HepG2 (cell line): ENCODE data around the gene BMP8A.

Source experiments
- CEBPB ChIP-seq: IDR thresholded peaks from 2 replicates; pipeline ENCODE4 v1.6.1; 2011; ENCODE audit warnings: low read depth, low read length, improper control_type of control experiment, borderline replicate concordance
- IRF2 ChIP-seq: IDR thresholded peaks from 2 replicates; pipeline ENCODE4 v1.6.1; 2018; ENCODE audit warnings: missing genetic modification reagents, missing compliant biosample characterization
- SRF ChIP-seq: IDR thresholded peaks from 2 replicates; pipeline ENCODE4 v1.6.1; 2011; ENCODE audit warnings: mild to moderate bottlenecking, low read depth, low read length, moderate library complexity
- TBX3 ChIP-seq: fragments of 450-650 bp; IDR thresholded peaks from 2 replicates; pipeline ENCODE4 v1.6.1; 2017; ENCODE audit warnings: antibody characterized with exemption, mild to moderate bottlenecking, inconsistent platforms, borderline replicate concordance
- ZNF256 ChIP-seq: sonication (generic); formaldehyde crosslinking; conservative IDR thresholded peaks from 2 replicates; pipeline ENCODE4 v1.4.0; 2020; ENCODE audit warnings: missing genetic modification reagents
- ZNF274 ChIP-seq: sonication (generic); formaldehyde crosslinking; IDR thresholded peaks from 2 replicates; pipeline ENCODE4 v1.5.1; 2020; ENCODE audit warnings: mild to moderate bottlenecking, missing genetic modification reagents
- ZNF777 ChIP-seq: sonication (generic); formaldehyde crosslinking; IDR thresholded peaks from 2 replicates; pipeline ENCODE4 v1.4.0; 2020; ENCODE audit warnings: missing genetic modification reagents
- ZSCAN25 ChIP-seq: sonication (generic); formaldehyde crosslinking; IDR thresholded peaks from 2 replicates; pipeline ENCODE4 v1.8.0; 2022; ENCODE audit warnings: mild to moderate bottlenecking, missing genetic modification reagents

- TF ChIP-seq ZSCAN25 (CRISPR knock-in tag) (no peak), SRF (no peak), TBX3 (no peak), CEBPB (no peak), ZNF274 (no peak), ZNF256 (no peak), IRF2 (no peak), ZNF777 (no peak)
Observed at GRCh38 chr1:39564941-39565340, 73.5 kb downstream of the BMP8A start.
